PC-3 (cell line): ENCODE measurements around the gene GFRA1.

Experiments used
- CTCF ChIP-seq: fragments of 300-600 bp; sonication (generic); conservative IDR thresholded peaks from 2 replicates; pipeline ENCODE4 v1.5.1; 2017; ENCODE audit warnings: antibody characterized with exemption, low read depth, mild to moderate bottlenecking, low read length
- EZH2 ChIP-seq: fragments of 300-600 bp; sonication (generic); IDR thresholded peaks from one replicate; pipeline ENCODE4 v1.6.1; 2017; ENCODE audit warnings: antibody characterized with exemption, mild to moderate bottlenecking, low read length; ENCODE audit not compliant: unreplicated experiment
- EZH2phosphoT487 ChIP-seq: fragments of 300-600 bp; sonication (generic); IDR thresholded peaks from 2 replicates; pipeline ENCODE4 v1.6.1; 2018; ENCODE audit warnings: mild to moderate bottlenecking, antibody characterized with exemption, low read length, borderline replicate concordance

GRCh38 chr10:116069856-116070255, 203.2 kb downstream of the GFRA1 start:
- TF ChIP-seq CTCF: no peak
- TF ChIP-seq EZH2phosphoT487: no peak
- TF ChIP-seq EZH2: no peak
